Measurements from ENCODE around the gene FSD1.
"Not testable (repeated sequence)": the region's sequence is repeated elsewhere in the genome, so short reads cannot be mapped to it uniquely, and the experiment has no call there.

Gene FSD1

DNA sequence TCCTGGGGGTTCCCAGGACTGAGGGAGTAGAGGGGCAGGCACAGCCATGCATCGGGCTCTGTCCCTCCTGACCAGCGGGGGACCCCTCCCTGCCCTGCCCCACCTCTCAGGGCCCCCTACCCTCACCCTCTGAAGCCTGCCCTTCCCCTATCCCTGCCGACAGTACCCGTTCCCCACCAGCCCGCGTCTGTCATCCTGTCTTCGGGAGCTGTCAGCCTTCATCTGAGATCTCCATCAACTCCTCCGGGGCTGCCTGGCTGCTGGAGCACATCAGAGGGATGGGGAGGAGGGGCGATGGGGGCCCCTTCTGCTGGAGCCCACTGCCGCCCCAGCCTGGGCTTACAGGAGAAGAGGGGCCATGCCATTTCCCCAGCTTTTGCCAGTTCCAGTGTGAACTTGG lies 31.5 kb upstream of the FSD1 start:
- H3K27ac ChIP-seq (replicated peaks): no peak overlapping the region
- no peak for DNase-seq (ENCODE audit: low read depth in 1 of 2, low spot score in 1 of 2)
- TF ChIP-seq SPI1 (IDR thresholded peaks at IDR 0.05; ENCODE audit: borderline replicate concordance, low read depth) (no peak), GABPA (IDR thresholded peaks at IDR 0.05; ENCODE audit: low read depth) (no peak), POLR2AphosphoS5 (IDR thresholded peaks at IDR 0.05; ENCODE audit: low read depth) (no peak)
- TF ChIP-seq, protein P1, sequence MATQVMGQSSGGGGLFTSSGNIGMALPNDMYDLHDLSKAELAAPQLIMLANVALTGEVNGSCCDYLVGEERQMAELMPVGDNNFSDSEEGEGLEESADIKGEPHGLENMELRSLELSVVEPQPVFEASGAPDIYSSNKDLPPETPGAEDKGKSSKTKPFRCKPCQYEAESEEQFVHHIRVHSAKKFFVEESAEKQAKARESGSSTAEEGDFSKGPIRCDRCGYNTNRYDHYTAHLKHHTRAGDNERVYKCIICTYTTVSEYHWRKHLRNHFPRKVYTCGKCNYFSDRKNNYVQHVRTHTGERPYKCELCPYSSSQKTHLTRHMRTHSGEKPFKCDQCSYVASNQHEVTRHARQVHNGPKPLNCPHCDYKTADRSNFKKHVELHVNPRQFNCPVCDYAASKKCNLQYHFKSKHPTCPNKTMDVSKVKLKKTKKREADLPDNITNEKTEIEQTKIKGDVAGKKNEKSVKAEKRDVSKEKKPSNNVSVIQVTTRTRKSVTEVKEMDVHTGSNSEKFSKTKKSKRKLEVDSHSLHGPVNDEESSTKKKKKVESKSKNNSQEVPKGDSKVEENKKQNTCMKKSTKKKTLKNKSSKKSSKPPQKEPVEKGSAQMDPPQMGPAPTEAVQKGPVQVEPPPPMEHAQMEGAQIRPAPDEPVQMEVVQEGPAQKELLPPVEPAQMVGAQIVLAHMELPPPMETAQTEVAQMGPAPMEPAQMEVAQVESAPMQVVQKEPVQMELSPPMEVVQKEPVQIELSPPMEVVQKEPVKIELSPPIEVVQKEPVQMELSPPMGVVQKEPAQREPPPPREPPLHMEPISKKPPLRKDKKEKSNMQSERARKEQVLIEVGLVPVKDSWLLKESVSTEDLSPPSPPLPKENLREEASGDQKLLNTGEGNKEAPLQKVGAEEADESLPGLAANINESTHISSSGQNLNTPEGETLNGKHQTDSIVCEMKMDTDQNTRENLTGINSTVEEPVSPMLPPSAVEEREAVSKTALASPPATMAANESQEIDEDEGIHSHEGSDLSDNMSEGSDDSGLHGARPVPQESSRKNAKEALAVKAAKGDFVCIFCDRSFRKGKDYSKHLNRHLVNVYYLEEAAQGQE (IDR thresholded peaks at IDR 0.05; ENCODE audit: insufficient replicate concordance, low read depth): no peak
- TF ChIP-seq, protein P2, sequence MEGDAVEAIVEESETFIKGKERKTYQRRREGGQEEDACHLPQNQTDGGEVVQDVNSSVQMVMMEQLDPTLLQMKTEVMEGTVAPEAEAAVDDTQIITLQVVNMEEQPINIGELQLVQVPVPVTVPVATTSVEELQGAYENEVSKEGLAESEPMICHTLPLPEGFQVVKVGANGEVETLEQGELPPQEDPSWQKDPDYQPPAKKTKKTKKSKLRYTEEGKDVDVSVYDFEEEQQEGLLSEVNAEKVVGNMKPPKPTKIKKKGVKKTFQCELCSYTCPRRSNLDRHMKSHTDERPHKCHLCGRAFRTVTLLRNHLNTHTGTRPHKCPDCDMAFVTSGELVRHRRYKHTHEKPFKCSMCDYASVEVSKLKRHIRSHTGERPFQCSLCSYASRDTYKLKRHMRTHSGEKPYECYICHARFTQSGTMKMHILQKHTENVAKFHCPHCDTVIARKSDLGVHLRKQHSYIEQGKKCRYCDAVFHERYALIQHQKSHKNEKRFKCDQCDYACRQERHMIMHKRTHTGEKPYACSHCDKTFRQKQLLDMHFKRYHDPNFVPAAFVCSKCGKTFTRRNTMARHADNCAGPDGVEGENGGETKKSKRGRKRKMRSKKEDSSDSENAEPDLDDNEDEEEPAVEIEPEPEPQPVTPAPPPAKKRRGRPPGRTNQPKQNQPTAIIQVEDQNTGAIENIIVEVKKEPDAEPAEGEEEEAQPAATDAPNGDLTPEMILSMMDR (IDR thresholded peaks at IDR 0.05; ENCODE audit: insufficient read depth, low read length): no peak
- H3K4me3 ChIP-seq (replicated peaks; ENCODE audit: insufficient read depth, low read length): no peak overlapping the region
- H3K27me3 ChIP-seq (ENCODE audit: insufficient read depth, poor library complexity, severe bottlenecking): peaks cover 6% of the 10 kb centered on the region

DNA sequence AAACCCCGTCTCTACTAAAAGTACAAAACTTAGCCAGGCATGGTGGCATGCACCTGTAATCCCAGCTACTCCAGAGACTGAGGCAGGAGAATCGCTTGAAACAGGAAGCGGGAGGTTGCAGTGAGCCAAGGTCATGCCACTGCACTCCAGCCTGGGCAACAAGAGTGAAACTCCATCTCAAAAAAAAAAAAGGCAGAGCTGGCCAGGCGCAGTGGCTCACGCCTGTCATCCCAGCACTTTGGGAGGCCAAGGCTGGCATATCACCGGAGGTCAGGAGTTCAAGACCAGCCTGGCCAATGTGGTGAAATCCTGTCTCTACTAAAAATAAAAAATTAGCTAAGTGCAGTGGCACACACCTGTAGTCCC lies 30.1 kb upstream of the FSD1 start:
- not testable (repeated sequence) for H3K4me3 ChIP-seq (replicated peaks; ENCODE audit: insufficient read depth, low read length); DNase-seq (ENCODE audit: low read depth in 1 of 2, low spot score in 1 of 2); H3K27ac ChIP-seq (replicated peaks)
- H3K27me3 ChIP-seq (ENCODE audit: insufficient read depth, poor library complexity, severe bottlenecking): peaks cover 12% of the 10 kb centered on the region

DNA sequence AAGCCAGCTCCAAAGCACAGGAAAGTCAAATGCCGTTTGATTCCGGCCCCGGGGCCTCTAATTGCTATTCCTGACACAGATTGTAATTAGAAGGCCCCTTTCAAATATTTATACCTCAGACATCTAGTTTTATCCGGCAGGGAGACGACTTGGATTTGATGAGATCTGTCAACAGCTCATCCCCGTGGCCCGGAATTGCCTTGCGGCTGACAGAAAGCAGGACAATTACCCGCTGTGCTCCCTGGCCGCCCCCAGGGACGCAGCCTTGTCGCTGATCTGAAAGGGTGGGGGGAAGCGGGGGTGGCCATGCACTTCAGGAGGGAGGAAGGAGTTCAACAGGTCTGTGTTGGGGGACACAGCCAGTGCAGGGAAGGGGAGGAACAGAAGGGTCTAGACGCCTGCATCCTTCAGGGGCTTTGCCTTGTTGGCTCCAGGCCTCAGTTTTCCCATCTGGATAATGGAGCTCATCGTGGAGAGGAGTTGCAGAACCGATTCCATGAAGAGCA lies 27.2 kb upstream of the FSD1 start:
- no peak overlapping the region for H3K27ac ChIP-seq (replicated peaks)

DNA sequence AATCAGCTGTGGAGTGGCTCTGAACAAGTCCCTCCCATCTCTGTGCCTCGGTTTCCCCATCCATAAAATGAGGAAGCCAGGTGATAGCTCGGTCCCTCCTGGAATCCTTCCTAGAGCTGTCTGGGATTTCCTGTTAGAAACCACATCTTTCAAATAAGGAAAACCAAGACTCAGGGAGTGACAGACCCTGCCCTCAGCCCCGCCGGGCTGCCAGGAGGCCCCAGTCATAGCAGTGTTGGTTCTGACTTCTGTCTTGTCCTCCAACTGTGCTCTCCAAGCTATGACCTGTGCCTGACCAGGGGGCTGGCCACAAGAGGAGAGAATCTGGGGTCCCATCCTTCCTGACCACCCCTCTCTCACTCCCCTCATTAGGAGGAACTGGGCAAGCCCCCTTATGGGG lies 26.4 kb upstream of the FSD1 start:
- TF ChIP-seq SPI1 (IDR thresholded peaks at IDR 0.05; ENCODE audit: borderline replicate concordance, low read depth): no peak
- TF ChIP-seq, protein P2 (IDR thresholded peaks at IDR 0.05; ENCODE audit: insufficient read depth, low read length): no peak
- TF ChIP-seq, protein P1 (IDR thresholded peaks at IDR 0.05; ENCODE audit: insufficient replicate concordance, low read depth): no peak
- no peak for TF ChIP-seq GABPA (IDR thresholded peaks at IDR 0.05; ENCODE audit: low read depth)
- no peak for TF ChIP-seq POLR2AphosphoS5 (IDR thresholded peaks at IDR 0.05; ENCODE audit: low read depth)
- no peak overlapping the region for H3K4me3 ChIP-seq (replicated peaks; ENCODE audit: insufficient read depth, low read length)
- no peak for DNase-seq (ENCODE audit: low read depth in 1 of 2, low spot score in 1 of 2)
- peaks cover 28% of the 10 kb centered on the region for H3K27me3 ChIP-seq (ENCODE audit: insufficient read depth, poor library complexity, severe bottlenecking)
- H3K27ac ChIP-seq (replicated peaks): no peak overlapping the region

More for the DNA sequence above, 27.2 kb upstream of the FSD1 start:
- Histone ChIP-seq H3K4me3 (replicated peaks; ENCODE audit: insufficient read depth, low read length) (no peak overlapping the region), H3K27me3 (ENCODE audit: insufficient read depth, poor library complexity, severe bottlenecking) (peaks cover 26% of the 10 kb centered on the region)
- no peak for TF ChIP-seq SPI1 (IDR thresholded peaks at IDR 0.05; ENCODE audit: borderline replicate concordance, low read depth)
- TF ChIP-seq, protein P1 (IDR thresholded peaks at IDR 0.05; ENCODE audit: insufficient replicate concordance, low read depth): no peak
- no peak for TF ChIP-seq GABPA (IDR thresholded peaks at IDR 0.05; ENCODE audit: low read depth)
- TF ChIP-seq, protein P2 (IDR thresholded peaks at IDR 0.05; ENCODE audit: insufficient read depth, low read length): no peak
- no peak for TF ChIP-seq POLR2AphosphoS5 (IDR thresholded peaks at IDR 0.05; ENCODE audit: low read depth)
- no peak for DNase-seq (ENCODE audit: low read depth in 1 of 2, low spot score in 1 of 2)
